K562 (cell line): ENCODE results near the gene CADPS2. TPM values are rescaled to one million over a fixed set of nuclear protein-coding genes. Genes with fewer than 3 reads are reported as not detected.

ENCODE experiments used
- ATAC-seq: fragments of 200-7000 bp; cut with Tn5 transposase; 3 replicates; pipeline ENCODE4 v1.9.1; 2020; ENCODE audit warnings: moderate library complexity
- BruUV-seq: library from RNA; stranded (reverse); fragments of 400-500 nt; replicated peaks from 2 replicates; lab custom pipeline; 2021; lab: Mats Ljungman, UMichigan
- CTCF ChIA-PET: fragments of 300-600 bp; formaldehyde crosslinking; extraction: SDS; loops from one replicate; lab custom pipeline; 2021; ENCODE audit warnings: low intra/inter-chr PET ratio; lab: Yijun Ruan, JAX
- POLR2A ChIA-PET: fragments of 300-600, 350-650 bp; sonication (Branson Sonifier 250); formaldehyde crosslinking; extraction: SDS; loops from one replicate; lab custom pipeline; 2021; ENCODE audit warnings: antibody characterized with exemption, inconsistent platforms; lab: Yijun Ruan, JAX
- DNase-seq, 4 experiments: peaks; one replicate each; pipeline versions ENCODE4 v3.0.0 to v3.0.0-alpha.2; 2011 to 2018; ENCODE audit warnings: low spot score in 3 of 4, mixed read lengths in 3 of 4; ENCODE audit errors: extremely low read depth in 1 of 4
- FAIRE-seq: peaks from 2 replicates; lab custom pipeline; 2011; peaks lifted over from hg19 to GRCh38; lab: Jason Lieb, UNC
- H2AFZ ChIP-seq: 2 replicates; pipeline ENCODE4 v1.6.0; 2011; ENCODE audit warnings: low read depth, low read length, control low read depth, inconsistent platforms
- H3K27ac ChIP-seq: fragments of 200-600 bp; 3 replicates; pipeline ENCODE4 v1.8.0; 2011; ENCODE audit warnings: low read depth, mild to moderate bottlenecking, control low read depth, inconsistent platforms, low read length, moderate library complexity, mixed read lengths; ENCODE audit errors: extremely low read depth
- H3K27me3 ChIP-seq, 2 experiments: fragments of 300-600 bp in 1 of 2; 2 replicates in 1 of 2; 3 replicates in 1 of 2; pipeline versions ENCODE4 v1.6.0 to v1.8.0; 2011; ENCODE audit warnings: inconsistent platforms in 2 of 2, low read length in 2 of 2, mild to moderate bottlenecking in 1 of 2, mixed read lengths in 1 of 2, moderate library complexity in 1 of 2; ENCODE audit not compliant: control insufficient read depth in 2 of 2, insufficient read depth in 2 of 2
- H3K36me3 ChIP-seq: fragments of 300-600 bp; 3 replicates; pipeline ENCODE4 v1.8.0; 2011; ENCODE audit warnings: mild to moderate bottlenecking, low read length, inconsistent platforms; ENCODE audit not compliant: control insufficient read depth, insufficient read depth
- H3K4me1 ChIP-seq, 2 experiments: fragments of 200-600 bp in 1 of 2; replicated peaks in 1 of 2; 2 replicates in 1 of 2; 3 replicates in 1 of 2; pipeline versions ENCODE4 v1.5.1 to v1.8.0; 2011; ENCODE audit warnings: inconsistent platforms in 2 of 2, low read length in 2 of 2, mild to moderate bottlenecking in 1 of 2, mixed read lengths in 1 of 2, moderate library complexity in 1 of 2; ENCODE audit not compliant: control insufficient read depth in 2 of 2, insufficient read depth in 2 of 2
- H3K4me2 ChIP-seq: 2 replicates; pipeline ENCODE4 v1.6.1; 2011; ENCODE audit warnings: low read length, control low read depth, inconsistent platforms, mixed read lengths; ENCODE audit not compliant: insufficient read depth
- H3K4me3 ChIP-seq: fragments of 200-600 bp; sonication (generic), shearing (Covaris generic); 2 replicates; pipeline ENCODE4 v1.5.1; 2016; ENCODE audit warnings: control low read depth, inconsistent platforms
- H3K79me2 ChIP-seq: fragments of 200-600 bp; 3 replicates; pipeline ENCODE4 v1.8.0; 2011; ENCODE audit warnings: low read length, inconsistent platforms; ENCODE audit not compliant: control insufficient read depth, insufficient read depth
- H3K9ac ChIP-seq, 2 experiments: 2 replicates each; pipeline versions ENCODE4 v1.6.0 to v1.6.1; 2011; ENCODE audit warnings: low read depth in 2 of 2, low read length in 2 of 2, control low read depth in 1 of 2, inconsistent platforms in 1 of 2, mild to moderate bottlenecking in 1 of 2, mixed read lengths in 1 of 2; ENCODE audit not compliant: insufficient read depth in 1 of 2
- H3K9me1 ChIP-seq: one replicate; pipeline ENCODE4 v1.6.0; 2011; ENCODE audit warnings: inconsistent platforms, mild to moderate bottlenecking, low read length, moderate library complexity; ENCODE audit not compliant: control insufficient read depth, insufficient read depth
- H3K9me3 ChIP-seq: replicated peaks from 2 replicates; pipeline ENCODE4 v1.5.1; 2011; ENCODE audit warnings: low read depth, low read length, inconsistent platforms; ENCODE audit not compliant: control insufficient read depth, insufficient read depth
- H4K20me1 ChIP-seq: replicated peaks from 2 replicates; pipeline ENCODE4 v1.6.1; 2011; ENCODE audit warnings: low read length, inconsistent platforms, mixed read lengths; ENCODE audit not compliant: control insufficient read depth, insufficient read depth
- CHD1 ChIP-seq: fragments of 200-600 bp; sonication (generic); IDR thresholded peaks from one replicate; pipeline ENCODE4 v1.6.1; 2012; ENCODE audit warnings: mild to moderate bottlenecking, moderate library complexity, low read length, inconsistent platforms
- CTCFL ChIP-seq: IDR thresholded peaks from 2 replicates; pipeline ENCODE4 v1.6.1; 2011; ENCODE audit warnings: borderline replicate concordance, low read depth, mild to moderate bottlenecking, moderate library complexity, low read length; ENCODE audit not compliant: insufficient read depth, poor library complexity, severe bottlenecking
- FOS ChIP-seq: IDR thresholded peaks from 3 replicates; pipeline ENCODE4 v1.6.1; 2011; ENCODE audit not compliant: insufficient read length; ENCODE audit errors: extremely low read depth
- FOXM1 ChIP-seq, 2 experiments: fragments of 450-650 bp in 1 of 2; sonication (generic) in 1 of 2; formaldehyde crosslinking in 1 of 2; IDR thresholded peaks; 2 replicates each; pipeline versions ENCODE4 v1.6.1 to v1.9.0; 2017 to 2022; ENCODE audit warnings: low read depth in 2 of 2, mild to moderate bottlenecking in 2 of 2, missing genetic modification reagents in 1 of 2, moderate library complexity in 1 of 2
- IRF2 ChIP-seq: sonication (generic); formaldehyde crosslinking; IDR thresholded peaks from 2 replicates; pipeline ENCODE4 v1.8.1; 2022; ENCODE audit warnings: mild to moderate bottlenecking, missing genetic modification reagents
- MAFG ChIP-seq: fragments of 450-650 bp; conservative IDR thresholded peaks from 2 replicates; pipeline ENCODE4 v1.6.1; 2016; ENCODE audit warnings: missing genetic modification characterization, missing compliant biosample characterization
- MEIS2 ChIP-seq: fragments of 450-650 bp; IDR thresholded peaks from 2 replicates; pipeline ENCODE4 v1.6.1; 2014; ENCODE audit warnings: mild to moderate bottlenecking; ENCODE audit not compliant: partially characterized antibody
- NELFE ChIP-seq: IDR thresholded peaks from 2 replicates; pipeline ENCODE4 v1.6.1; 2011; ENCODE audit warnings: mild to moderate bottlenecking; ENCODE audit not compliant: insufficient read depth, insufficient read length
- POU5F1 ChIP-seq: fragments of 150-350 bp; IDR thresholded peaks from 2 replicates; pipeline ENCODE4 v1.6.1; 2014; ENCODE audit warnings: borderline replicate concordance, low read length, low read depth, mild to moderate bottlenecking; ENCODE audit not compliant: partially characterized antibody
- PURB ChIP-seq: sonication (generic); formaldehyde crosslinking; IDR thresholded peaks from 2 replicates; pipeline ENCODE4 v1.9.0; 2021; ENCODE audit warnings: low read depth, mild to moderate bottlenecking, missing genetic modification reagents
- SREBF1 ChIP-seq: fragments of 150-350 bp; IDR thresholded peaks from 2 replicates; pipeline ENCODE4 v1.6.1; 2014; ENCODE audit warnings: antibody characterized with exemption, low read depth, low read length, borderline replicate concordance
- ZNF407 ChIP-seq: fragments of 450-650 bp; IDR thresholded peaks from 2 replicates; pipeline ENCODE4 v1.6.1; 2016; ENCODE audit warnings: low read depth
- ZSCAN32 ChIP-seq: fragments of 450-650 bp; formaldehyde crosslinking; IDR thresholded peaks from 2 replicates; pipeline ENCODE4 v1.4.0; 2020; ENCODE audit warnings: mild to moderate bottlenecking, moderate library complexity
- WGBS: fragments of 100-300 bp; shearing (Covaris generic); methylation state at CpG from one replicate; pipeline ENCODE4 v1.1.6; 2016; ENCODE audit warnings: low coverage, mixed read lengths; ENCODE audit not compliant: insufficient coverage; ENCODE audit errors: missing lambda C conversion rate; 5-methylcytosine and 5-hydroxymethylcytosine counted together
- in situ Hi-C: fragments of 300-500 bp; cut with MboI; formaldehyde crosslinking; loops from 4 replicates; pipeline ENCODE4 v1.15.0; 2018; ENCODE audit warnings: inconsistent platforms, mixed read lengths
- intact Hi-C: fragments of 100-400 bp; cut with micrococcal nuclease; formaldehyde crosslinking; loops from 2 replicates; pipeline ENCODE4 v1.14.2; 2022
- polyA plus RNA-seq, 8 experiments: library from polyadenylated mRNA; depleted of rRNA in 4 of 8; stranded (reverse) in 5 of 8; unstranded in 3 of 8; fragments of >200 nt; fragmentation: Nextera tagmentation in 2 of 8; fragmentation: Illumina TruSeq in 1 of 8; extraction: Ambion mirVana in 2 of 8; extraction: Trizol in 1 of 8; gene quantifications; 2 replicates each; pipeline versions ENCODE4 v1.2.1 to v1.2.3, GENCODE V29; 2011 to 2014; ENCODE audit warnings: inconsistent platforms in 1 of 8, missing spikeins in 1 of 8
- total RNA-seq, 7 experiments: library from RNA; depleted of rRNA in 6 of 7; stranded (reverse); fragments of >200 nt in 6 of 7; fragmentation: Illumina TruSeq in 2 of 7; extraction: Trizol in 2 of 7; gene quantifications; 2 replicates each; pipeline versions ENCODE4 v1.2.1 to v1.2.3, GENCODE V29; 2011 to 2021; ENCODE audit warnings: low replicate concordance in 1 of 7

The CADPS2 gene
- total and polyA plus RNA-seq, 9 of the 15 experiments (the other 6 are each of a cell fraction or from before 2014, with no cell fraction given) = 0.03 to 0.14 (median 0.04) TPM; not detected in 1

- no TSS peak for BruUV-seq
- ChIA-PET CTCF (no interaction called here), POLR2A (no interaction called here)
- intact Hi-C loops (no loop called here), in situ Hi-C loops (no loop called here)
- Histone ChIP-seq H4K20me1 (no peaks in the 10 kb centered on the region), H3K27ac (no peak overlapping the region), H3K9me1 (no peaks in the 10 kb centered on the region), H3K36me3 (no peaks in the 10 kb centered on the region), H3K4me1 (no peaks in the 10 kb centered on the region), H3K9me3 (no peaks in the 10 kb centered on the region; the same call in 1 of the 2 replicates), H3K4me3 (no peak overlapping the region), H3K27me3 (no peaks in the 10 kb centered on the region), H2AFZ (no peak overlapping the region), H3K79me2 (no peaks in the 10 kb centered on the region), H3K9ac (no peak overlapping the region), H3K4me2 (no peak overlapping the region)
- DNase-seq = no peak
- WGBS = 0% methylated on average over 1 of the region's 1 CpG
- no peak for ATAC-seq
- no peak for FAIRE-seq
- TF ChIP-seq PURB = no peak
- no peak for TF ChIP-seq FOS
- no peak for TF ChIP-seq NELFE
- TF ChIP-seq MEIS2 = no peak
- no peak for TF ChIP-seq SREBF1
- TF ChIP-seq ZSCAN32 (CRISPR knock-in tag) = no peak
- TF ChIP-seq FOXM1 (IDR thresholded peaks at IDR 0.05; ENCODE audit: low read depth) = no peak
- no peak for TF ChIP-seq FOXM1 (CRISPR knock-in tag; IDR thresholded peaks at IDR 0.05; ENCODE audit: low read depth)
- TF ChIP-seq MAFG = no peak
- TF ChIP-seq CHD1 = no peak
- TF ChIP-seq CTCFL = no peak
- no peak for TF ChIP-seq POU5F1
- no peak for TF ChIP-seq IRF2
- no peak for TF ChIP-seq ZNF407
These were observed 129.4 kb downstream of the CADPS2 start for GRCh38 chr7:122756860-122757259.
